ENCODE measurements around the gene GPN2.

DNA sequence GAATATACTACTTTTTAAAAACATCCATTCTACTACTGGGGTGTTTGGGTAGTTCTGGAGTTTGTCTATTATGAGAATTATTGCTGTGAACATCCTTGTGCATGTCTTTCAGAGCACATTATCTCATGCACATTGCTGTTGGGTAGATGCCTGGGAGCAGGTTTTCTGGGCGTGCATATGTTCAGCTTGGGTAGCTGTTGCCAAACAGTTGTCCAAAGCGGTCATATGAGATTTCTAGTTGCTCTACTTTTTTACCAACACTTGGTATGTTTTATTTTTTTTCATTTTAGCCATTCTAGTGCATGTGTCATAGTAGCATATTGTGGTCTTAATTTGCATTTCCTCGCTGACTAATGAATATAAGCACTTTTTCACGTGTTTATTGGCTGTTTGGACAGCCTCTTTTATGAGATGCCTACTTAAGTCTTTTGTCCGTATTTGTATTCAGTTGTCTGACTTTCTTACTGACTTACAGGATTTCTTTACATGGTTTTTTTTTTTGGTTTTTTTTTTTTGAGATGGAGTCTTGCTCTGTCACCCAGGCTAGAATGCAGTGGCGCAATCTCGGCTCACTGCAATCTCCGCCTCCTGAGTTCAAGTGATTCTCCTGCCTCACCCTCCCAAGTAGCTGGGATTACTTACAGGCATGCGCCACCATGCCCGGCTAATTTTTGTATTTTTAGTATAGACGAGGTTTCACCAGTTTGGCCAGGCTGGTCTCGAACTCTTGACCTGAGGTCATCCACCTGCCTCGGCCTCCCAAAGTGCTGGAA is 45.5 kb downstream of the GPN2 start:
- TF ChIP-seq, protein P1, sequence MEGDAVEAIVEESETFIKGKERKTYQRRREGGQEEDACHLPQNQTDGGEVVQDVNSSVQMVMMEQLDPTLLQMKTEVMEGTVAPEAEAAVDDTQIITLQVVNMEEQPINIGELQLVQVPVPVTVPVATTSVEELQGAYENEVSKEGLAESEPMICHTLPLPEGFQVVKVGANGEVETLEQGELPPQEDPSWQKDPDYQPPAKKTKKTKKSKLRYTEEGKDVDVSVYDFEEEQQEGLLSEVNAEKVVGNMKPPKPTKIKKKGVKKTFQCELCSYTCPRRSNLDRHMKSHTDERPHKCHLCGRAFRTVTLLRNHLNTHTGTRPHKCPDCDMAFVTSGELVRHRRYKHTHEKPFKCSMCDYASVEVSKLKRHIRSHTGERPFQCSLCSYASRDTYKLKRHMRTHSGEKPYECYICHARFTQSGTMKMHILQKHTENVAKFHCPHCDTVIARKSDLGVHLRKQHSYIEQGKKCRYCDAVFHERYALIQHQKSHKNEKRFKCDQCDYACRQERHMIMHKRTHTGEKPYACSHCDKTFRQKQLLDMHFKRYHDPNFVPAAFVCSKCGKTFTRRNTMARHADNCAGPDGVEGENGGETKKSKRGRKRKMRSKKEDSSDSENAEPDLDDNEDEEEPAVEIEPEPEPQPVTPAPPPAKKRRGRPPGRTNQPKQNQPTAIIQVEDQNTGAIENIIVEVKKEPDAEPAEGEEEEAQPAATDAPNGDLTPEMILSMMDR (IDR thresholded peaks at IDR 0.05; ENCODE audit: low read depth, low read length), result no peak
- TF ChIP-seq POLR2A (IDR thresholded peaks at IDR 0.05; ENCODE audit: extremely low read depth, insufficient read length), result no peak

All from NB4 (cell line).